ENCODE results near the gene IDI1. TPM values are rescaled to one million over a fixed set of nuclear protein-coding genes. Genes with fewer than 3 reads are reported as not detected.

IDI1 gene
- total RNA-seq, 1 experiment from 2014 or later = 47.2 TPM

GRCh38 chr10:996031-996430 is 52.9 kb downstream of the IDI1 start:
- Mint-ChIP-seq H3K4me1 (0 out of 2 replicates have a peak, but pooled peaks cover 1% of the 10 kb centered on the region), H3K36me3 (peaks cover 87% of the 10 kb centered on the region), H3K4me3 (no peak overlapping the region), H3K27ac (no peak overlapping the region), H3K9me3 (no peaks in the 10 kb centered on the region), H3K27me3 (ENCODE audit: low read depth) (no peaks in the 10 kb centered on the region)
- ChIA-PET CTCF (no interaction called here), POLR2A (no interaction called here)
- no peak for DNase-seq (ENCODE audit: low spot score)
- TF ChIP-seq ZBTB43 (CRISPR knock-in tag; IDR thresholded peaks at IDR 0.05) (no peak), GABPB1 (CRISPR knock-in tag; IDR thresholded peaks at IDR 0.05) (no peak), EMX1 (CRISPR knock-in tag; IDR thresholded peaks at IDR 0.05) (no peak)
- ATAC-seq = no peak

GRCh38 chr10:995559-995926 is 53.4 kb downstream of the IDI1 start:
- no peak overlapping the region for H3K4me3 Mint-ChIP-seq
- peaks cover 87% of the 10 kb centered on the region for H3K36me3 Mint-ChIP-seq
- H3K9me3 Mint-ChIP-seq = no peaks in the 10 kb centered on the region
- ATAC-seq (no peak), DNase-seq (ENCODE audit: low spot score) (no peak)
- peak overlapping the region; percentile 21; the same call in 1 of the 2 replicates for H3K27ac Mint-ChIP-seq
- H3K27me3 Mint-ChIP-seq (ENCODE audit: low read depth) = no peaks in the 10 kb centered on the region
- CTCF ChIA-PET = no interaction called here
- POLR2A ChIA-PET = no interaction called here
- TF ChIP-seq E2F1 (CRISPR knock-in tag; IDR thresholded peaks at IDR 0.05) (no peak), ZNF121 (CRISPR knock-in tag; IDR thresholded peaks at IDR 0.05) (no peak), CREB1 (CRISPR knock-in tag; IDR thresholded peaks at IDR 0.05) (no peak), FOXK1 (CRISPR knock-in tag; IDR thresholded peaks at IDR 0.05) (no peak), ZNF317 (CRISPR knock-in tag; IDR thresholded peaks at IDR 0.05; ENCODE audit: borderline replicate concordance, low read depth) (no peak), ZNF263 (CRISPR knock-in tag; IDR thresholded peaks at IDR 0.05; ENCODE audit: low read depth) (no peak), ZMAT4 (CRISPR knock-in tag; IDR thresholded peaks at IDR 0.05) (no peak), STAT6 (CRISPR knock-in tag; conservative IDR thresholded peaks at IDR 0.05; ENCODE audit: low read depth) (no peak), SMAD3 (CRISPR knock-in tag; IDR thresholded peaks at IDR 0.05; ENCODE audit: borderline replicate concordance) (no peak), E2F5 (CRISPR knock-in tag; IDR thresholded peaks at IDR 0.05) (no peak), KAT7 (CRISPR knock-in tag; IDR thresholded peaks at IDR 0.05; ENCODE audit: borderline replicate concordance) (no peak), ZNF138 (CRISPR knock-in tag; conservative IDR thresholded peaks at IDR 0.05) (no peak), TEAD1 (CRISPR knock-in tag; IDR thresholded peaks at IDR 0.05) (no peak), PREB (CRISPR knock-in tag; IDR thresholded peaks at IDR 0.05; ENCODE audit: borderline replicate concordance) (no peak), NFE2L1 (CRISPR knock-in tag; IDR thresholded peaks at IDR 0.05) (no peak), HMGA2 (CRISPR knock-in tag; IDR thresholded peaks at IDR 0.05) (no peak), ATF2 (CRISPR knock-in tag; IDR thresholded peaks at IDR 0.05; ENCODE audit: borderline replicate concordance, low read depth) (no peak), USF1 (CRISPR knock-in tag; IDR thresholded peaks at IDR 0.05) (no peak), JUN (CRISPR knock-in tag; IDR thresholded peaks at IDR 0.05) (no peak), CREM (CRISPR knock-in tag; IDR thresholded peaks at IDR 0.05) (no peak)
- 0 out of 2 replicates have a peak, but pooled peaks cover 6% of the 10 kb centered on the region for H3K4me1 Mint-ChIP-seq
